HepG2 (cell line): ENCODE data around the gene C1orf94. TPM values are rescaled to one million over a fixed set of nuclear protein-coding genes. Genes with fewer than 3 reads are reported as not detected.

ENCODE experiments used
- ATAC-seq: fragments of 200-7000 bp; cut with Tn5 transposase; 3 replicates; pipeline ENCODE4 v1.9.1; 2020; ENCODE audit warnings: mild to moderate bottlenecking, moderate library complexity
- BruUV-seq: library from RNA; stranded (reverse); fragments of 400-500 nt; replicated peaks from 2 replicates; lab custom pipeline; 2021; lab: Mats Ljungman, UMichigan
- CTCF ChIA-PET: fragments of 300-600 bp; formaldehyde crosslinking; extraction: SDS; loops from one replicate; lab custom pipeline; 2021; ENCODE audit warnings: low total read pairs, inconsistent platforms, low intra/inter-chr PET ratio; lab: Yijun Ruan, JAX
- POLR2A ChIA-PET: fragments of 350-600 bp; sonication (Branson Sonifier 250); formaldehyde crosslinking; loops from one replicate; lab custom pipeline; 2020; ENCODE audit warnings: antibody characterized with exemption, inconsistent platforms; lab: Yijun Ruan, JAX
- DNase-seq: peaks from one replicate; pipeline ENCODE4 v3.0.0-alpha.2; 2015; ENCODE audit warnings: low spot score
- FAIRE-seq: peaks from 3 replicates; lab custom pipeline; 2011; peaks lifted over from hg19 to GRCh38; lab: Jason Lieb, UNC
- H2AFZ ChIP-seq: one replicate; pipeline ENCODE4 v1.6.1; 2011; ENCODE audit warnings: low read length, inconsistent platforms
- H3K27ac ChIP-seq: fragments of 300-600 bp; 3 replicates; pipeline ENCODE4 v1.8.0; 2011; ENCODE audit warnings: mixed run types, mild to moderate bottlenecking, mixed read lengths, low read length, inconsistent platforms; ENCODE audit not compliant: insufficient read depth; ENCODE audit errors: extremely low read length
- H3K27me3 ChIP-seq, 2 experiments: fragments of 200-600 bp in 1 of 2; 2 replicates in 1 of 2; 3 replicates in 1 of 2; pipeline versions ENCODE4 v1.6.0 to v1.8.0; 2011; ENCODE audit warnings: low read length in 2 of 2, mild to moderate bottlenecking in 2 of 2, moderate library complexity in 2 of 2, inconsistent platforms in 1 of 2; ENCODE audit not compliant: insufficient read depth in 2 of 2, control insufficient read depth in 1 of 2
- H3K36me3 ChIP-seq, 2 experiments: fragments of 200-600 bp in 1 of 2; replicated peaks in 1 of 2; 2 replicates in 1 of 2; 3 replicates in 1 of 2; pipeline versions ENCODE4 v1.5.1 to v1.8.0; 2011; ENCODE audit warnings: low read length in 2 of 2, inconsistent platforms in 1 of 2; ENCODE audit not compliant: insufficient read depth in 2 of 2, control insufficient read depth in 1 of 2
- H3K4me1 ChIP-seq: 2 replicates; pipeline ENCODE4 v1.5.1; 2012; ENCODE audit warnings: low read length, inconsistent platforms; ENCODE audit not compliant: insufficient read depth
- H3K4me2 ChIP-seq: 2 replicates; pipeline ENCODE4 v1.6.0; 2011; ENCODE audit warnings: low read depth, low read length, inconsistent platforms
- H3K4me3 ChIP-seq, 3 experiments: fragments of 200-600 bp in 1 of 3; sonication (generic), shearing (Covaris generic) in 1 of 3; replicated peaks in 1 of 3; 2 replicates each; pipeline ENCODE4 v1.5.1; 2011 to 2016; ENCODE audit warnings: low read length in 3 of 3, inconsistent platforms in 2 of 3, low read depth in 2 of 3, mild to moderate bottlenecking in 2 of 3, control low read depth in 1 of 3, mixed read lengths in 1 of 3; ENCODE audit not compliant: insufficient read depth in 1 of 3
- H3K79me2 ChIP-seq: one replicate; pipeline ENCODE4 v1.6.1; 2011; ENCODE audit warnings: low read length, inconsistent platforms; ENCODE audit not compliant: insufficient read depth
- H3K9ac ChIP-seq: 2 replicates; pipeline ENCODE4 v1.6.0; 2011; ENCODE audit warnings: mild to moderate bottlenecking, low read depth, low read length, inconsistent platforms; ENCODE audit not compliant: insufficient read depth
- H3K9me3 ChIP-seq: 2 replicates; pipeline ENCODE4 v1.5.1; 2012; ENCODE audit warnings: mild to moderate bottlenecking, low read length
- H4K20me1 ChIP-seq: 2 replicates; pipeline ENCODE4 v1.6.0; 2011; ENCODE audit warnings: inconsistent platforms, mild to moderate bottlenecking, low read length, moderate library complexity; ENCODE audit not compliant: insufficient read depth
- BCL6 ChIP-seq: IDR thresholded peaks from 2 replicates; pipeline ENCODE4 v1.6.1; 2016; ENCODE audit warnings: missing genetic modification reagents, missing compliant biosample characterization
- JUNB ChIP-seq: sonication (generic); formaldehyde crosslinking; IDR thresholded peaks from 2 replicates; pipeline ENCODE4 v1.8.0; 2022; ENCODE audit warnings: missing genetic modification reagents, mild to moderate bottlenecking, borderline replicate concordance
- NR2C2 ChIP-seq: sonication (generic); formaldehyde crosslinking; IDR thresholded peaks from 2 replicates; pipeline ENCODE4 v1.4.0; 2020; ENCODE audit warnings: missing genetic modification reagents, mild to moderate bottlenecking, moderate library complexity, borderline replicate concordance
- PAF1 ChIP-seq: IDR thresholded peaks from 2 replicates; pipeline ENCODE4 v1.6.1; 2016; ENCODE audit warnings: missing genetic modification reagents, missing compliant biosample characterization
- PTBP1 ChIP-seq: fragments of 200-400 bp; formaldehyde crosslinking; IDR thresholded peaks from 2 replicates; pipeline ENCODE4 v1.6.1; 2018; ENCODE audit warnings: low read length, low read depth; ENCODE audit not compliant: poor library complexity, severe bottlenecking
- SRSF4 ChIP-seq: fragments of 200-400 bp; formaldehyde crosslinking; IDR thresholded peaks from one replicate; pipeline ENCODE4 v1.6.1; 2018; ENCODE audit warnings: mild to moderate bottlenecking, low read depth, low read length, moderate library complexity; ENCODE audit not compliant: poor library complexity, severe bottlenecking
- TCF12 ChIP-seq, 2 experiments: fragments of 450-650 bp in 1 of 2; sonication (generic) in 1 of 2; formaldehyde crosslinking in 1 of 2; IDR thresholded peaks; 2 replicates each; pipeline versions ENCODE4 v1.6.1 to v1.8.0; 2017 to 2022; ENCODE audit warnings: antibody characterized with exemption in 1 of 2, mild to moderate bottlenecking in 1 of 2, missing genetic modification reagents in 1 of 2, moderate library complexity in 1 of 2
- ZBTB21 ChIP-seq: sonication (generic); formaldehyde crosslinking; IDR thresholded peaks from 2 replicates; pipeline ENCODE4 v1.4.0; 2020; ENCODE audit warnings: missing genetic modification reagents
- ZFAT ChIP-seq: sonication (generic); formaldehyde crosslinking; conservative IDR thresholded peaks from 2 replicates; pipeline ENCODE4 v1.8.1; 2023; ENCODE audit warnings: missing genetic modification reagents, inconsistent platforms
- ZNF18 ChIP-seq: sonication (generic); formaldehyde crosslinking; IDR thresholded peaks from 2 replicates; pipeline ENCODE4 v1.8.0; 2022; ENCODE audit warnings: mild to moderate bottlenecking, missing genetic modification reagents; ENCODE audit not compliant: insufficient replicate concordance
- ZNF839 ChIP-seq: sonication (generic); formaldehyde crosslinking; IDR thresholded peaks from 2 replicates; pipeline ENCODE4 v1.4.0; 2020; ENCODE audit warnings: missing genetic modification reagents, mild to moderate bottlenecking, borderline replicate concordance
- ZSCAN31 ChIP-seq: sonication (generic); formaldehyde crosslinking; IDR thresholded peaks from 2 replicates; pipeline ENCODE4 v1.5.0; 2020; ENCODE audit warnings: low read depth, mild to moderate bottlenecking, missing genetic modification reagents
- WGBS: methylation state at CpG from one replicate; pipeline ENCODE4 v1.1.6; 2017; ENCODE audit warnings: low lambda C conversion rate; 5-methylcytosine and 5-hydroxymethylcytosine counted together
- in situ Hi-C: cut with HindIII; loops from 2 replicates; pipeline ENCODE4 v1.10.0; 2017; ENCODE audit warnings: low pct_unique_long_range_greater_than_20kb; ENCODE audit not compliant: extremely low pct_ligation_motif_present
- intact Hi-C: fragments of 100-400 bp; cut with micrococcal nuclease; formaldehyde crosslinking; loops from one replicate; pipeline ENCODE4 v1.10.0; 2022; ENCODE audit not compliant: unreplicated experiment
- polyA plus RNA-seq, 8 experiments: library from polyadenylated mRNA; depleted of rRNA in 3 of 8; stranded (reverse) in 7 of 8; unstranded in 1 of 8; fragments of >200 nt; fragmentation: Illumina TruSeq in 4 of 8; extraction: Trizol in 4 of 8; gene quantifications; 2 replicates each; pipeline versions ENCODE4 v1.2.1 to v1.2.3, GENCODE V29; 2011 to 2016; ENCODE audit warnings: low read depth in 4 of 8, missing spikeins in 1 of 8, mixed read lengths in 1 of 8; ENCODE audit not compliant: insufficient read depth in 1 of 8
- total RNA-seq, 5 experiments: library from RNA; depleted of rRNA; stranded (reverse); fragments of >200 nt; fragmentation: Illumina TruSeq; extraction: Trizol; gene quantifications; 2 replicates each; pipeline ENCODE4 v1.2.3, GENCODE V29; 2016; ENCODE audit warnings: low read depth in 1 of 5

C1orf94 gene
- total and polyA plus RNA-seq, 2 of the 13 experiments (the other 11 are each of a cell fraction or from before 2014, with no cell fraction given), result not detected

DNA sequence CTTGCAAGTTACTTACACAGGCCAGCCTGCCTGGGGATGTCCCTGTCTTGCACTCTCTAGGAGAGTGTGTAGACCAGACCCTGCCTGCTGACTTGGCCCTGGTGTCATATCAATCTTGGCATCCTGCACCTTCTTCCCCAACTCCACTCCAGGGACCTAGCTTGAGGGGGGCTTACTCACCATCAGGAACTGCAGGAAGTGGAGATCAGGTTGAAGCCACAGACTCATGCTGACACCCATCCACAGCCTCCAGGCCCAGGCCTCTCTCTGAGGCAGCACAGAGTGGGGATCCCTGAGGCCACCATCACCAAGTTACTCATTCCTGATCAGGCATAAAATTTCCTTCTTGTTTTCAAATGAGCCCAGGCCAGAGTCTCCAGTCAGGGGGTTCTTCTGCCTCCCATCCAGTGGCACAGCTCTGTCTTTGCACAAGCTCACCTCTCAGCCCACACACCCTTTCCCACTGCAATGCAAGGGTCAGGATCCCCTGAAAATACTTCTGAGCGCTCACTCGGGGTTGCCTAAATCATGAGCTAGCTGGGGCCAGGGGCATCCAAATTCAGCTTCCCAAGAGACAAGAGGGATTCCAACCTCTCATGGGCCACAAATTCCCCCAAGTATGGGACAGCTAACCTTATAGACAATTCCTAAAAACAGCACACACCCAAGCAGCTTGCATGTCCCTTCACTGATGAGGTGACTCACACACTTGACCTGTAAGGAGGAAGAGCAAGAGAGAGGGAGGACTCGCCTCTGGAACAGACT is 45.1 kb upstream of the C1orf94 start:
- 64% methylated on average over 2 of the region's 3 CpGs for WGBS
- Histone ChIP-seq H3K36me3 (no peaks in the 10 kb centered on the region), H3K9ac (no peak overlapping the region), H3K4me1 (no peaks in the 10 kb centered on the region), H3K4me3 (no peak overlapping the region), H3K9me3 (no peaks in the 10 kb centered on the region), H2AFZ (no peak overlapping the region), H3K27me3 (no peaks in the 10 kb centered on the region; a peak in 1 of 5 replicates), H3K4me2 (no peak overlapping the region), H3K27ac (no peak overlapping the region), H3K79me2 (no peaks in the 10 kb centered on the region), H4K20me1 (no peaks in the 10 kb centered on the region)
- in situ Hi-C loops, result no loop called here
- DNase-seq (no peak), FAIRE-seq (no peak), ATAC-seq (no peak)
- no peak for TF ChIP-seq ZBTB21
- TF ChIP-seq NR2C2 (CRISPR knock-in tag), result no peak
- no peak for TF ChIP-seq ZFAT
- no peak for TF ChIP-seq PTBP1
- TF ChIP-seq ZNF839 (CRISPR knock-in tag), result no peak
- no peak for TF ChIP-seq ZSCAN31
- TF ChIP-seq ZNF18 (CRISPR knock-in tag), result no peak
- no peak for TF ChIP-seq BCL6
- TF ChIP-seq JUNB (CRISPR knock-in tag), result no peak
- TF ChIP-seq TCF12 (IDR thresholded peaks at IDR 0.05), result no peak
- no peak for TF ChIP-seq TCF12 (CRISPR knock-in tag; IDR thresholded peaks at IDR 0.05)
- TF ChIP-seq SRSF4, result no peak
- TF ChIP-seq PAF1 (CRISPR knock-in tag), result no peak
- intact Hi-C loops, result no loop called here
- POLR2A ChIA-PET, result no interaction called here
- BruUV-seq, result no TSS peak
- CTCF ChIA-PET, result no interaction called here
